IMR-90 (cell line): Measurements from ENCODE around the gene CARD10. TPM values are rescaled to one million over a fixed set of nuclear protein-coding genes. Genes with fewer than 3 reads are reported as not detected.

Experiments used
- ATAC-seq: fragments of 200-7000 bp; cut with Tn5 transposase; 2 replicates; pipeline ENCODE4 v1.9.1; 2020; ENCODE audit warnings: low read depth, mild to moderate bottlenecking, moderate library complexity
- BruUV-seq: library from RNA; stranded (reverse); fragments of 400-500 nt; replicated peaks from 2 replicates; lab custom pipeline; 2021; lab: Mats Ljungman, UMichigan
- CTCF ChIA-PET: fragments of 300-600 bp; formaldehyde crosslinking; extraction: SDS; loops from one replicate; lab custom pipeline; 2021; ENCODE audit warnings: antibody characterized with exemption; lab: Yijun Ruan, JAX
- POLR2A ChIA-PET: fragments of 300-600 bp; sonication (Branson Sonifier 250); formaldehyde crosslinking; loops from one replicate; lab custom pipeline; 2022; ENCODE audit warnings: antibody characterized with exemption; ENCODE audit not compliant: unreplicated experiment; lab: Charles Lee
- DNase-seq: peaks from one replicate; pipeline ENCODE4 v3.0.0; 2013
- H2AFZ ChIP-seq: replicated peaks from 2 replicates; pipeline ENCODE3; 2013; ENCODE audit warnings: low read length, mild to moderate bottlenecking; ENCODE audit not compliant: poor library complexity
- H2AK5ac ChIP-seq: 2 replicates; pipeline ENCODE4 v1.6.1; 2013; ENCODE audit warnings: low read depth, low read length, inconsistent platforms
- H2AK9ac ChIP-seq: replicated peaks from 2 replicates; pipeline ENCODE3; 2013; ENCODE audit warnings: mild to moderate bottlenecking, low read depth, low read length, moderate library complexity; ENCODE audit not compliant: poor library complexity
- H2BK120ac ChIP-seq: 2 replicates; pipeline ENCODE4 v1.6.1; 2013; ENCODE audit warnings: low read depth, low read length, inconsistent platforms
- H2BK15ac ChIP-seq: 3 replicates; pipeline ENCODE4 v1.6.1; 2013; ENCODE audit warnings: low read depth, low read length, inconsistent platforms
- H2BK20ac ChIP-seq: 2 replicates; pipeline ENCODE4 v1.6.1; 2013; ENCODE audit warnings: low read depth, mild to moderate bottlenecking, inconsistent platforms, low read length, moderate library complexity
- H2BK5ac ChIP-seq: 2 replicates; pipeline ENCODE4 v1.6.1; 2013; ENCODE audit warnings: mild to moderate bottlenecking, low read depth, low read length, inconsistent platforms; ENCODE audit not compliant: poor library complexity, severe bottlenecking
- H3K14ac ChIP-seq: replicated peaks from 2 replicates; pipeline ENCODE4 v1.6.1; 2013; ENCODE audit warnings: low read depth, low read length, inconsistent platforms
- H3K18ac ChIP-seq: 2 replicates; pipeline ENCODE4 v1.6.1; 2013; ENCODE audit warnings: low read depth, low read length, control low read depth
- H3K23ac ChIP-seq: 2 replicates; pipeline ENCODE4 v1.6.1; 2013; ENCODE audit warnings: low read depth, low read length, inconsistent platforms
- H3K27ac ChIP-seq: 2 replicates; pipeline ENCODE4 v1.5.1; 2013; ENCODE audit warnings: mild to moderate bottlenecking, control low read depth, low read length; ENCODE audit not compliant: insufficient read depth
- H3K27me3 ChIP-seq: 2 replicates; pipeline ENCODE4 v1.6.1; 2013; ENCODE audit warnings: low read length; ENCODE audit not compliant: control insufficient read depth, insufficient read depth
- H3K36me3 ChIP-seq: 2 replicates; pipeline ENCODE4 v1.6.1; 2013; ENCODE audit warnings: low read length, mixed read lengths; ENCODE audit not compliant: control insufficient read depth, insufficient read depth
- H3K4ac ChIP-seq: 2 replicates; pipeline ENCODE4 v1.6.1; 2013; ENCODE audit warnings: low read depth, low read length, inconsistent platforms
- H3K4me1 ChIP-seq: 2 replicates; pipeline ENCODE4 v1.6.1; 2013; ENCODE audit warnings: low read length, mixed read lengths; ENCODE audit not compliant: control insufficient read depth, insufficient read depth
- H3K4me2 ChIP-seq: 2 replicates; pipeline ENCODE4 v1.6.1; 2013; ENCODE audit warnings: low read depth, mild to moderate bottlenecking, control low read depth, low read length, moderate library complexity
- H3K4me3 ChIP-seq: 2 replicates; pipeline ENCODE4 v1.5.1; 2013; ENCODE audit warnings: low read depth, mild to moderate bottlenecking, control low read depth, low read length, moderate library complexity; ENCODE audit not compliant: insufficient read depth
- H3K56ac ChIP-seq: 2 replicates; pipeline ENCODE4 v1.6.1; 2013; ENCODE audit warnings: low read length, inconsistent platforms; ENCODE audit not compliant: insufficient read depth; ENCODE audit errors: extremely low read depth
- H3K79me1 ChIP-seq, 2 experiments: 2 replicates each; pipeline ENCODE4 v1.6.1; 2013; ENCODE audit warnings: low read length in 2 of 2, inconsistent platforms in 1 of 2, low read depth in 1 of 2
- H3K9ac ChIP-seq: 2 replicates; pipeline ENCODE4 v1.6.1; 2013; ENCODE audit warnings: low read depth, low read length, control low read depth
- H3K9me1 ChIP-seq: 2 replicates; pipeline ENCODE4 v1.6.1; 2013; ENCODE audit warnings: low read length, inconsistent platforms; ENCODE audit not compliant: insufficient read depth
- H3K9me3 ChIP-seq: 2 replicates; pipeline ENCODE4 v1.6.1; 2013; ENCODE audit warnings: low read length; ENCODE audit not compliant: control insufficient read depth, insufficient read depth
- H4K20me1 ChIP-seq: 2 replicates; pipeline ENCODE4 v1.6.1; 2013; ENCODE audit warnings: low read length, inconsistent platforms; ENCODE audit not compliant: insufficient read depth
- H4K5ac ChIP-seq: 2 replicates; pipeline ENCODE4 v1.6.1; 2013; ENCODE audit warnings: mild to moderate bottlenecking, low read depth, low read length, control low read depth
- H4K8ac ChIP-seq, 2 experiments: 2 replicates each; pipeline ENCODE4 v1.6.1; 2013; ENCODE audit warnings: low read depth in 2 of 2, low read length in 2 of 2, control low read depth in 1 of 2, inconsistent platforms in 1 of 2
- H4K91ac ChIP-seq: 2 replicates; pipeline ENCODE4 v1.6.1; 2013; ENCODE audit warnings: low read depth, low read length, inconsistent platforms; ENCODE audit not compliant: insufficient read depth
- BHLHE40 ChIP-seq: fragments of 150-350 bp; IDR thresholded peaks from 2 replicates; pipeline ENCODE4 v1.6.1; 2016; ENCODE audit warnings: mild to moderate bottlenecking, low read depth, low read length
- CEBPB ChIP-seq: IDR thresholded peaks from 2 replicates; pipeline ENCODE4 v1.6.1; 2012; ENCODE audit warnings: low read depth, low read length, improper control_type of control experiment
- CHD1 ChIP-seq: IDR thresholded peaks from 2 replicates; pipeline ENCODE4 v1.6.1; 2012; ENCODE audit warnings: low read depth, low read length, improper control_type of control experiment
- CTCF ChIP-seq: conservative IDR thresholded peaks from 2 replicates; pipeline ENCODE4 v1.5.1; 2012; ENCODE audit warnings: mild to moderate bottlenecking, low read depth, low read length, improper control_type of control experiment
- FOS ChIP-seq: fragments of 150-350 bp; IDR thresholded peaks from 2 replicates; pipeline ENCODE4 v1.6.1; 2016; ENCODE audit warnings: low read depth, low read length
- MAFK ChIP-seq: IDR thresholded peaks from 2 replicates; pipeline ENCODE4 v1.6.1; 2012; ENCODE audit warnings: low read depth, low read length, improper control_type of control experiment
- MXI1 ChIP-seq: IDR thresholded peaks from 2 replicates; pipeline ENCODE4 v1.6.1; 2012; ENCODE audit warnings: low read depth, mild to moderate bottlenecking, low read length, moderate library complexity, borderline replicate concordance
- NFE2L2 ChIP-seq: fragments of 150-350 bp; IDR thresholded peaks from 2 replicates; pipeline ENCODE4 v1.6.1; 2016; ENCODE audit warnings: low read depth, mild to moderate bottlenecking, low read length
- POLR2A ChIP-seq: IDR thresholded peaks from 2 replicates; pipeline ENCODE4 v1.6.1; 2012; ENCODE audit warnings: mild to moderate bottlenecking, low read depth, low read length
- RAD21 ChIP-seq: IDR thresholded peaks from 2 replicates; pipeline ENCODE4 v1.6.1; 2012; ENCODE audit warnings: low read length, improper control_type of control experiment
- RCOR1 ChIP-seq: IDR thresholded peaks from 2 replicates; pipeline ENCODE4 v1.6.1; 2012; ENCODE audit warnings: mild to moderate bottlenecking, low read length, improper control_type of control experiment; ENCODE audit not compliant: insufficient replicate concordance
- RFX5 ChIP-seq: IDR thresholded peaks from 2 replicates; pipeline ENCODE4 v1.8.0; 2012; ENCODE audit warnings: low read depth, mild to moderate bottlenecking, low read length, moderate library complexity
- SMC3 ChIP-seq: fragments of 150-350 bp; IDR thresholded peaks from 2 replicates; pipeline ENCODE4 v1.6.1; 2016; ENCODE audit warnings: low read depth, mild to moderate bottlenecking, antibody characterized with exemption, low read length, moderate library complexity
- USF2 ChIP-seq: fragments of 150-350 bp; IDR thresholded peaks from 2 replicates; pipeline ENCODE4 v1.6.1; 2017; ENCODE audit warnings: mild to moderate bottlenecking, antibody characterized with exemption, low read length, low read depth
- WGBS, 2 experiments: methylation state at CpG; one replicate each; pipeline versions ENCODE4 v1.1.5 to v1.1.7; 2013; ENCODE audit warnings: missing lambda C conversion rate in 2 of 2; ENCODE audit not compliant: insufficient read length in 1 of 2; ENCODE audit errors: extremely low coverage in 2 of 2; 5-methylcytosine and 5-hydroxymethylcytosine counted together
- dilution Hi-C: fragments of 300-500 bp; cut with HindIII; formaldehyde crosslinking; loops from one replicate; pipeline ENCODE4 v1.14.3; 2018; ENCODE audit warnings: low sequenced_read_pairs; ENCODE audit not compliant: unreplicated experiment
- in situ Hi-C: fragments of 300-500 bp; cut with MboI; formaldehyde crosslinking; loops from 3 replicates; pipeline ENCODE4 v1.14.3; 2019; ENCODE audit warnings: low sequenced_read_pairs, inconsistent platforms, mixed read lengths
- intact Hi-C: fragments of 100-400 bp; cut with micrococcal nuclease; formaldehyde crosslinking; loops from 2 replicates; pipeline ENCODE4 v1.10.0; 2022
- polyA plus RNA-seq, 3 experiments: library from polyadenylated mRNA; depleted of rRNA; stranded (reverse); fragments of >200 nt; gene quantifications; 2 replicates each; pipeline ENCODE4 v1.2.3, GENCODE V29; 2012; ENCODE audit warnings: low replicate concordance in 1 of 3
- total RNA-seq: library from RNA; depleted of rRNA; stranded (reverse); fragments of >200 nt; gene quantifications from 2 replicates; pipeline ENCODE4 v1.2.3, GENCODE V29; 2012
- TF ChIP-seq, protein P1 (sequence below): fragments of 150-350 bp; IDR thresholded peaks from 2 replicates; pipeline ENCODE4 v1.6.1; 2016; ENCODE audit warnings: low read depth, mild to moderate bottlenecking, low read length, moderate library complexity, borderline replicate concordance

CARD10 gene
- total and polyA plus RNA-seq, 2 of the 4 experiments (the other 2 are of a cell fraction): 6.1 to 18.4 TPM

DNA sequence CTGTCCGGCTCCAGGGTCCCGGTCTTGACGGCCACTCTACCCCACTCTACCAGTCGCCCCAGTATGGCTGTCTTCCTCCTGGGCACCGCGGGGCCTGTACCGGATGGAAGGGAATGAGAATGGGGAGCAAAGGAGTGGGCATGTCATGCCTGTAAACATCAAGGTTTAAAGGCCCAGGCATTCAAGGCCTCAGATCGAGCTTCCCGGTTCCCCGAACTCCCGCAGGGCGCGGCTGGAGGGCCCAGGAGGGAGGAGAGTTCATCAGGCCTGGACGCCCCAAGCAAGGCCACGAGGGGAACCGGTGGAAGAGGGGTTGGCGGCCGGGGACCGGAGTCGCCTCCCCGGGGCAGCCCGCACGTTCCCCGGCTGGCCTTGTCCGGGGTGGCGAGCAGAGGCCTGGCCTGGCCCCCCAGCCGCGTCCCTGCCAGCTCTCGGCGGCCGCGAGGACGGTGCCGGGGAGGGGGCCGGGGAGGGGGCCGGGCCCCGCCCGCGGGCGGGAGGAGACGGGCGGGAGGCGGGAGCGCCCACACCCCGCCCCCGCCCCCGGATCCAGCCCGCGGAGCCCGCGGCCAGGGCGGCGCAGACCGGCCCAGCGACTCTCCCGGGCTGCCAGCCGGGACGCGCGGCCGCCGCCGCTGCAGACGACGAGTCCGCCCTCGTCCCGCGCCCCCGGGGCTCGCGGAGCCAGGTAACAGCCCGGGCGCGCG lies 40.8 kb upstream of the CARD10 start, which contains the start of gene CDC42EP1:
Gene CDC42EP1, plus strand, starts transcription at position 580 of the 707 bp plus-strand sequence. CDS start 5,870 bp downstream, outside the sequence.
- Histone ChIP-seq H3K56ac (peak within 1 kb of the TSS; percentile 95), H4K8ac (peak within 1 kb of the TSS; percentile 90 to 93), H3K18ac (peak within 1 kb of the TSS; percentile 87), H3K4ac (peak within 1 kb of the TSS; percentile 95), H3K27ac (peak within 1 kb of the TSS; percentile 100), H3K14ac (peak within 1 kb of the TSS; percentile 93), H2AFZ (peak within 1 kb of the TSS; percentile 94), H3K9me1 (peaks cover 21% of the 10 kb centered on the region), H3K9me3 (no peaks in the 10 kb centered on the region), H2BK20ac (peak within 1 kb of the TSS; percentile 7), H3K4me2 (peak within 1 kb of the TSS; percentile 82), H2BK15ac (peak within 1 kb of the TSS; percentile 57; the same call in 1 of the 3 replicates), H3K4me3 (peak within 1 kb of the TSS; percentile 82), H4K20me1 (peaks cover 41% of the 10 kb centered on the region), H2AK9ac (peak within 1 kb of the TSS; percentile 99), H3K9ac (peak within 1 kb of the TSS; percentile 98), H3K4me1 (peaks cover 29% of the 10 kb centered on the region), H3K27me3 (no peaks in the 10 kb centered on the region), H2BK120ac (peak within 1 kb of the TSS; percentile 89), H4K91ac (peak within 1 kb of the TSS; percentile 90), H3K36me3 (peaks cover 9% of the 10 kb centered on the region), H3K23ac (peak within 1 kb of the TSS; percentile 95), H2BK5ac (peak within 1 kb of the TSS; percentile 99), H2AK5ac (peak within 1 kb of the TSS; percentile 99), H4K5ac (peak within 1 kb of the TSS; percentile 95), H3K79me1 (peaks cover 4 to 41% of the 10 kb centered on the region in 2 experiments; a peak in 2 of 4 replicates)
- in situ Hi-C loops (no loop called here), intact Hi-C loops (no loop called here), dilution Hi-C loops (no loop called here)
- no TSS peak for BruUV-seq
- ATAC-seq: peak; percentile 74
- 0% methylated on average over 33 of the region's 76 CpGs; no CpG with 5 or more reads in 1 of the 2 experiments for WGBS, 2 experiments
- ChIA-PET POLR2A (interaction anchor here (0.5 to 0.6 kb wide), 3 partner anchors 18 to 190 kb away, joined by 3 to 4 read pairs (median 3); no protein-coding TSS in a partner anchor), CTCF (interaction anchor here (0.9 kb wide), 1 partner anchor 10 kb away, joined by 3 read pairs; no protein-coding TSS in a partner anchor)
- peak; percentile 36 for DNase-seq
- TF ChIP-seq CHD1: no peak
- TF ChIP-seq POLR2A: peak; percentile 90
- no peak for TF ChIP-seq BHLHE40
- no peak for TF ChIP-seq RAD21
- no peak for TF ChIP-seq SMC3
- no peak for TF ChIP-seq MXI1
- no peak for TF ChIP-seq CTCF
- no peak for TF ChIP-seq CEBPB
- no peak for TF ChIP-seq NFE2L2
- TF ChIP-seq, protein P1, sequence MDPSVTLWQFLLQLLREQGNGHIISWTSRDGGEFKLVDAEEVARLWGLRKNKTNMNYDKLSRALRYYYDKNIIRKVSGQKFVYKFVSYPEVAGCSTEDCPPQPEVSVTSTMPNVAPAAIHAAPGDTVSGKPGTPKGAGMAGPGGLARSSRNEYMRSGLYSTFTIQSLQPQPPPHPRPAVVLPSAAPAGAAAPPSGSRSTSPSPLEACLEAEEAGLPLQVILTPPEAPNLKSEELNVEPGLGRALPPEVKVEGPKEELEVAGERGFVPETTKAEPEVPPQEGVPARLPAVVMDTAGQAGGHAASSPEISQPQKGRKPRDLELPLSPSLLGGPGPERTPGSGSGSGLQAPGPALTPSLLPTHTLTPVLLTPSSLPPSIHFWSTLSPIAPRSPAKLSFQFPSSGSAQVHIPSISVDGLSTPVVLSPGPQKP: no peak
- TF ChIP-seq RFX5: no peak
- no peak for TF ChIP-seq MAFK
- no peak for TF ChIP-seq USF2
- no peak for TF ChIP-seq RCOR1
- TF ChIP-seq FOS: no peak
